Panc1 (cell line): Measurements from ENCODE around the gene EHD3. TPM values are rescaled to one million over a fixed set of nuclear protein-coding genes. Genes with fewer than 3 reads are reported as not detected.
"Not testable (repeated sequence)": the region's sequence is repeated elsewhere in the genome, so short reads cannot be mapped to it uniquely, and the experiment has no call there.

Experiments used
- ATAC-seq: fragments of 200-7000 bp; cut with Tn5 transposase; 2 replicates; pipeline ENCODE4 v1.9.1; 2020; ENCODE audit warnings: mild to moderate bottlenecking, moderate library complexity
- BruUV-seq: library from RNA; stranded (reverse); fragments of 400-500 nt; replicated peaks from 2 replicates; lab custom pipeline; 2021; lab: Mats Ljungman, UMichigan
- CTCF ChIA-PET: fragments of 300-600 bp; sonication (Branson Sonifier 250); formaldehyde crosslinking; loops from one replicate; lab custom pipeline; 2022; ENCODE audit warnings: antibody characterized with exemption; lab: Charles Lee
- POLR2A ChIA-PET: fragments of 300-600 bp; sonication (Branson Sonifier 250); formaldehyde crosslinking; loops from one replicate; lab custom pipeline; 2022; ENCODE audit warnings: antibody characterized with exemption; lab: Charles Lee
- DNase-seq: peaks from one replicate; pipeline ENCODE4 v3.0.0-alpha.2; 2010; ENCODE audit warnings: low read depth, low spot score
- H3K27ac ChIP-seq: 2 replicates; pipeline ENCODE4 v1.5.1; 2011; ENCODE audit warnings: mild to moderate bottlenecking, low read length, inconsistent platforms
- H3K27me3 ChIP-seq: fragments of 200-500 bp; sonication (Bioruptor generic); 2 replicates; pipeline ENCODE4 v1.6.0; 2014; ENCODE audit warnings: low read length, inconsistent platforms; ENCODE audit not compliant: control insufficient read depth, insufficient read depth
- H3K36me3 ChIP-seq: fragments of 200-500 bp; sonication (Bioruptor generic); 2 replicates; pipeline ENCODE4 v1.5.1; 2014; ENCODE audit warnings: inconsistent platforms, mild to moderate bottlenecking, low read length, moderate library complexity; ENCODE audit not compliant: control insufficient read depth, insufficient read depth
- H3K4me1 ChIP-seq: 2 replicates; pipeline ENCODE4 v1.5.1; 2011; ENCODE audit warnings: inconsistent platforms, mild to moderate bottlenecking, low read length, moderate library complexity; ENCODE audit not compliant: control insufficient read depth, insufficient read depth
- H3K4me3 ChIP-seq, 2 experiments: 2 replicates each; pipeline ENCODE4 v1.5.1; 2011 to 2012; ENCODE audit warnings: low read depth in 2 of 2, low read length in 2 of 2, mild to moderate bottlenecking in 2 of 2, inconsistent platforms in 1 of 2, moderate library complexity in 1 of 2
- H3K9me3 ChIP-seq: fragments of 200-500 bp; sonication (Bioruptor generic); 2 replicates; pipeline ENCODE4 v1.5.1; 2014; ENCODE audit warnings: low read depth, mild to moderate bottlenecking, inconsistent platforms, low read length, moderate library complexity; ENCODE audit not compliant: control insufficient read depth, insufficient read depth
- CTCF ChIP-seq: fragments of 450-650 bp; IDR thresholded peaks from 2 replicates; pipeline ENCODE4 v1.5.1; 2017; ENCODE audit warnings: mild to moderate bottlenecking
- POLR2AphosphoS5 ChIP-seq: IDR thresholded peaks from 2 replicates; pipeline ENCODE4 v1.6.1; 2012; ENCODE audit warnings: mild to moderate bottlenecking, low read depth, low read length, moderate library complexity
- REST ChIP-seq, 2 experiments: IDR thresholded peaks; 2 replicates each; pipeline ENCODE4 v1.6.1; 2011 to 2012; ENCODE audit warnings: low read depth in 2 of 2, control low read depth in 1 of 2, low read length in 1 of 2, mild to moderate bottlenecking in 1 of 2, moderate library complexity in 1 of 2; ENCODE audit not compliant: insufficient read depth in 1 of 2
- SIN3A ChIP-seq: IDR thresholded peaks from 2 replicates; pipeline ENCODE4 v1.6.1; 2012; ENCODE audit warnings: low read depth, mild to moderate bottlenecking, low read length, moderate library complexity, borderline replicate concordance; ENCODE audit not compliant: insufficient read depth
- TCF7L2 ChIP-seq: IDR thresholded peaks from 2 replicates; pipeline ENCODE4 v1.6.1; 2011; ENCODE audit warnings: mild to moderate bottlenecking, low read depth, low read length, inconsistent platforms
- in situ Hi-C: cut with HindIII; loops from 2 replicates; pipeline ENCODE4 v1.10.0; 2016; ENCODE audit warnings: low sequenced_read_pairs, low pct_unique_long_range_greater_than_20kb
- intact Hi-C: fragments of 100-400 bp; cut with micrococcal nuclease; formaldehyde crosslinking; loops from one replicate; pipeline ENCODE4 v1.10.0; 2022; ENCODE audit not compliant: unreplicated experiment
- total RNA-seq: library from RNA; stranded (reverse); gene quantifications from one replicate; pipeline ENCODE4 v1.2.1, GENCODE V29; 2021; ENCODE audit not compliant: unreplicated experiment

Gene EHD3
- total RNA-seq, 1 experiment from 2014 or later: 2.6 TPM

DNA sequence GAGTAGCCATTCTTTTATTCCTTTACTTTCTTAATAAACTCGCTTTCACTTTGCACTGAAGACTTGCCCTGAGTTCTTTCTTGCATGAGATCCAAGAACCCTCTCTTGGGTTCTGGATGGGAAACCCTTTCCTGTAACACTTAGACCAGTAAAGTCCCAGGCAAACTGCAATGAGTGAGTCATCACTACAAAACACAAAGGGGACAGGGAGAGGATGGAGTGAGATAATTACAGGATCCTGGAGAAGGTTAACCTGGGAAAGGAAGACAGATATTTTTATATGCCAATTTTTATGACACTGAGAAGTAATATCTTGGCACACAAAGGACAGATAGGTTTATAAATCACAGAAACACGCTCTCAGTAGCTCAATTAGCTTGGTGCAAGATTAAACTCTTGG is 48.7 kb downstream of the EHD3 start:
- intact Hi-C loops (no loop called here), in situ Hi-C loops (no loop called here)
- no peaks in the 10 kb centered on the region for H3K9me3 ChIP-seq
- H3K27me3 ChIP-seq: no peaks in the 10 kb centered on the region
- no peaks in the 10 kb centered on the region for H3K4me1 ChIP-seq
- CTCF ChIA-PET: no interaction called here
- H3K36me3 ChIP-seq: no peaks in the 10 kb centered on the region
- POLR2A ChIA-PET: no interaction called here
- no TSS peak for BruUV-seq
- H3K4me3 ChIP-seq: no peak overlapping the region
- TF ChIP-seq TCF7L2 (no peak), SIN3A (no peak), REST (IDR thresholded peaks at IDR 0.05; ENCODE audit: insufficient read depth in 1 of 2, low read depth in 2 of 2, low read length in 1 of 2) (no peak), POLR2AphosphoS5 (no peak), CTCF (no peak)
- ATAC-seq: no peak
- H3K27ac ChIP-seq: no peak overlapping the region
- no peak for DNase-seq

DNA sequence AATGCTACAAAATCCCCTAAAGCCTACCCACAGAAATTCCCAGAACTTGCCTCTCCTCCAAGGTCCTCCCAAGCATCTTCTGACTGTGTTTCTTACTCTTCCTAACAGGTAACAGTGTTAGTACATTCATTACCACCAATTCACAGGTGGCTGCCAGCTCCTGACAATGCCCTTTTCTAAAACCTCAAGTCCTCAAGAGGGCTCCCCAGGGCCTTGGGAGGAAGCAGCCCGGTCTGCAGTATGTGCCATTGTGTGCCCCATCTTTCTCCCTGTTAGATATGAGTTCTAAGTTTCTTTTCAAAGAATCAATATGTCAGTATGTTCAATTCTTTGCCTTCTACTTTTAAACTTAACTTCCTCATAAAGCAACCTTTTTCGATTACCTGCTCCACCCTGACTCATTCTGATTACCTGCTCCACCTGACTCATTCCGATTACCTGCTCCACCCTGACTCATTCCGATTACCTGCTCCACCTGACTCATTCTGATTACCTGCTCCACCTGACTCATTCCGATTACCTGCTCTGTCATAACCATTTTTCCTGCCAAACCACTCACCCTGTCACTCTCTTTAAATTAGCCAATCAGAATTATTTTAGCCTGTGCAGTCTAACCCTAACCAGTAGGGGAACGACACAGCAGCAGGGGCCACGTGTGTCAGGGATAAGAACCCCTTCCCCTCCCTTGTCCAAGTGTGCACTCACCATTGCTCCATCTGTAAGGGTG is 49.4 kb downstream of the EHD3 start:
- DNase-seq, H3K27ac ChIP-seq, H3K9me3 ChIP-seq, intact Hi-C loops, H3K4me3 ChIP-seq, in situ Hi-C loops, H3K27me3 ChIP-seq, CTCF ChIA-PET, H3K4me1 ChIP-seq, ATAC-seq, BruUV-seq, POLR2A ChIA-PET, H3K36me3 ChIP-seq: not testable (repeated sequence)

DNA sequence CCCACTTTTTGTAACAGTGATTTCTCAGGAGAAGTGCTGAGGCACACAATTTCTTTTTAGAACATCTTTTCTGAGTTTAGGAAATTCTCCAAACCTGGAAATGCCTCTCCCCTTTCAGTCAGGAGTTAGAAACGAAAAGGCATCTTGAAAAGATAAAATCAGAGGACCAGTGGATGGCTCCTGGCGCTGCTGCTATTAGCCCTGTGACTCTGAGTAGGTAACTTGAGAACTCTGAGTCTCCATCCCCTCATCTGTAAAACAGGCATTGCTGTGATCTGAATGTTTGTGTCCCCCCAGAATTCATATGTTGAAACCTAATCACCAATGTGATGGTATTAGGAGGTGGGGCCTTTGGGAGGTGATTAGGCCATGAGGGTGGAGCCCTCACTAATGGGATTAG is 50.2 kb downstream of the EHD3 start:
- ChIA-PET POLR2A (interaction anchor here (0.6 kb wide), 1 partner anchor 1607 kb away, joined by 6 read pairs; no protein-coding TSS in a partner anchor), CTCF (no interaction called here)
- Histone ChIP-seq H3K9me3 (no peaks in the 10 kb centered on the region), H3K4me3 (no peak overlapping the region), H3K36me3 (no peaks in the 10 kb centered on the region), H3K4me1 (no peaks in the 10 kb centered on the region), H3K27me3 (no peaks in the 10 kb centered on the region), H3K27ac (no peak overlapping the region)
- ATAC-seq (no peak), DNase-seq (no peak)
- no TSS peak for BruUV-seq
- intact Hi-C loops: no loop called here
- TF ChIP-seq REST (IDR thresholded peaks at IDR 0.05; ENCODE audit: insufficient read depth in 1 of 2, low read depth in 2 of 2, low read length in 1 of 2) (no peak), TCF7L2 (no peak), CTCF (no peak), POLR2AphosphoS5 (no peak), SIN3A (no peak)
- in situ Hi-C loops: no loop called here
